ENCODE data around the gene A4GALT. TPM values are rescaled to one million over a fixed set of nuclear protein-coding genes. Genes with fewer than 3 reads are reported as not detected.

The A4GALT gene
- total and polyA plus RNA-seq, 2 of the 13 experiments (the other 11 are each of a cell fraction or from before 2014, with no cell fraction given): 0.09 to 1.1 TPM

- TF ChIP-seq ARID4A (CRISPR knock-in tag; IDR thresholded peaks at IDR 0.05; ENCODE audit: borderline replicate concordance) (peak; percentile 36; the same call in 1 of the 2 replicates), ZNF546 (CRISPR knock-in tag; conservative IDR thresholded peaks at IDR 0.05) (0 out of 2 replicates have a peak, but pooled peaks have one; percentile 32), ZNF574 (CRISPR knock-in tag; IDR thresholded peaks at IDR 0.05) (peak; percentile 12), EP300 (IDR thresholded peaks at IDR 0.05; ENCODE audit: low read depth in 2 of 2, low read length in 2 of 2) (peak in 1 of 2 experiments; percentile 11; a peak in 1 of 4 replicates), EP300 (CRISPR knock-in tag; IDR thresholded peaks at IDR 0.05; ENCODE audit: borderline replicate concordance) (no peak), FOXA3 (CRISPR knock-in tag; IDR thresholded peaks at IDR 0.05) (peak; percentile 39; the same call in 1 of the 2 replicates), UBTF (CRISPR knock-in tag; IDR thresholded peaks at IDR 0.05) (peak; percentile 40), CEBPG (CRISPR knock-in tag; IDR thresholded peaks at IDR 0.05) (no peak), NKX3-1 (CRISPR knock-in tag; IDR thresholded peaks at IDR 0.05) (no peak), ZBTB10 (CRISPR knock-in tag; IDR thresholded peaks at IDR 0.05; ENCODE audit: borderline replicate concordance) (no peak), ZBTB7B (CRISPR knock-in tag; IDR thresholded peaks at IDR 0.05) (peak; percentile 21; the same call in 1 of the 2 replicates), SALL1 (CRISPR knock-in tag; IDR thresholded peaks at IDR 0.05) (peak; percentile 54), NCOA2 (CRISPR knock-in tag; IDR thresholded peaks at IDR 0.05) (0 out of 2 replicates have a peak, but pooled peaks have one; percentile 19), NCOR1 (IDR thresholded peaks at IDR 0.05; ENCODE audit: borderline replicate concordance, low read length) (no peak), TFAP4 (IDR thresholded peaks at IDR 0.05; ENCODE audit: borderline replicate concordance, low read depth) (peak; percentile 27; the same call in 1 of the 2 replicates)
These were observed 49.1 kb upstream of the A4GALT start (continued) for GRCh38 chr22:42769574-42770447.

Data from HepG2 (cell line).